GM18498 (cell line): Measurements from ENCODE around the gene DNASE1L3.

ENCODE experiments used
- ATAC-seq: cut with Tn5 transposase; IDR thresholded peaks from one replicate; pipeline ENCODE4 v1.9.1; 2021; ENCODE audit warnings: mild to moderate bottlenecking, moderate library complexity; ENCODE audit not compliant: unreplicated experiment

DNASE1L3 gene

GRCh38 chr3:58164199-58164879, 46.4 kb downstream of the DNASE1L3 start:
- ATAC-seq, result no peak

DNA sequence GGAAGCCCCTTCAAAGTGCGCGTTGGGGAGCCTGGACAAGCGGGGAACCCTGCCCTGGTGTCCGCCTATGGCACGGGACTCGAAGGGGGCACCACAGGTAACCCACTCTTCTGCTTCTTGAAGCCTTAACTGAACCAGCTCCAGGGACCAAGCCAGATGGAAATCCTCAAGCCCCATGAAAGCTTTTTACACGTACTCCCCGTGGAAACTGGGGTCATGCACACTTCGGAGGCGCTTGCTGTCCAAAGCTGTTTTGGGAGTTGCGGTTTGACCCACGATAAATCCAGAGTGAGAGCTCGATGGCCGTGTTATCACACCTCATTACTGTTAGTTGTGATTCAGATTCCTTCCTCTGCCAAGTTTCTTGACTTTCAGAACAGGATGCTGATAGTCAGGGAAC, 47.5 kb downstream of the DNASE1L3 start:
- ATAC-seq, result no peak

- ATAC-seq, result no peak
Observed at GRCh38 chr3:58161435-58162398, 49.1 kb downstream of the DNASE1L3 start.

- ATAC-seq, result no peak
Observed at GRCh38 chr3:58160399-58160798, 50.4 kb downstream of the DNASE1L3 start.

- no peak for ATAC-seq
Observed at GRCh38 chr3:58158442-58159153, 52.2 kb downstream of the DNASE1L3 start.

GRCh38 chr3:58157700-58158099, 53.1 kb downstream of the DNASE1L3 start:
- ATAC-seq, result no peak

- no peak for ATAC-seq
Observed at GRCh38 chr3:58155838-58156237, 54.9 kb downstream of the DNASE1L3 start.

DNA sequence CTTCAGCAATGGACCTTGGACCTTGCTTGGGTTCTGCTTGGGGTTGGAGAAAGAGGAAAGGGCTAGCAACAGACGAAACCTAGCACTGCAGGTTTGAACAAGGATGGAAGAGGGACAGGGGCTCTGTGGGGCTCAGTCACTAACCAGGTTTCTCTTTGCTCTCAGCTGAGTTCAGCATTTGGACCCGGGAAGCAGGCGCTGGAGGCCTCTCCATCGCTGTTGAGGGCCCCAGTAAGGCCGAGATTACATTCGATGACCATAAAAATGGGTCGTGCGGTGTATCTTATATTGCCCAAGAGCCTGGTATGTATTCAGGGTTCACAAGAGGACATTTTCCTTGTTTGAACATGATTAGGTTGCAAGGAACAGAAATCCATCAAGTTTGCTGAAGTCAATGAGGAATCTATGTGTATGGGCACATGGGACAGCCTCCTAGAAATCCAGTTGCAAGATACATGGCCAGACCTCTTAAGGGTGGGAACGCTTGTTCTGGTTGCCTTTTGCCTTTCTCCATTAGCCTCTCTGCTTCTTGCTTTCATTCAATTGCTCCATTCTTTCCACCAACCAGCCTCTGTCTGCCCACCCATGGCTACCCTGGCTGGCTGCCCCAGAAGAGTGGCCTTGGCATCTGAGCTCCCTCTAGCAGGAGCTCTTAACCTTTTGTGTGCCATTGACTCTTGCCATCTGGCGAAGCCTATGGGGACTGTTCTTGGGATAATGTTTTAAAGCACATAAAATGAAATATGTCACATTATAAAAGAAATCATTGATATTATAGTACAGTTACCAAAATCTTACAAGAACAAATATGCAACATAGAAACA, 55.9 kb downstream of the DNASE1L3 start:
- ATAC-seq, result no peak

GRCh38 chr3:58153371-58153770, 57.4 kb downstream of the DNASE1L3 start:
- ATAC-seq, result no peak

- no peak for ATAC-seq
Observed at GRCh38 chr3:58152225-58153015, 58.4 kb downstream of the DNASE1L3 start.

DNA sequence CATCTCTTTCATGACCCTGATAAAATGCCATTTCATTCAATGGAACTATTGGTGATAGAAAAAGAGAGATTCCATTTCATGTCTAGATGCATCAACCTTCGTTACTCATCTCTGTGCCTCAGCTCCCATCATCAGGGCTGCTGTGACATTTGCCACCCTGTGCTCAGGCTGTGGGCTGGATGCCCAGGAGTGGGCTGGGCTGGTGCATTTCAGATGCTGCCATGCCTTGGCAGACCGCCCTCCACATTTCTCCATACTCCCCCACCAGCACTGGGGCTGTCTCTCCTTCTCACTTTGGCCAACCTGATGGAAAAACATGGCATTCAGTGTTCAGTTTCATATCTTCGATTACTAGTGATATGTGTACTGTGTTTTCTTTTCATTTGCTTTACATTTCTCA, 59.1 kb downstream of the DNASE1L3 start:
- no peak for ATAC-seq

- no peak for ATAC-seq
Observed at GRCh38 chr3:58150810-58151199, 60.0 kb downstream of the DNASE1L3 start.

DNA sequence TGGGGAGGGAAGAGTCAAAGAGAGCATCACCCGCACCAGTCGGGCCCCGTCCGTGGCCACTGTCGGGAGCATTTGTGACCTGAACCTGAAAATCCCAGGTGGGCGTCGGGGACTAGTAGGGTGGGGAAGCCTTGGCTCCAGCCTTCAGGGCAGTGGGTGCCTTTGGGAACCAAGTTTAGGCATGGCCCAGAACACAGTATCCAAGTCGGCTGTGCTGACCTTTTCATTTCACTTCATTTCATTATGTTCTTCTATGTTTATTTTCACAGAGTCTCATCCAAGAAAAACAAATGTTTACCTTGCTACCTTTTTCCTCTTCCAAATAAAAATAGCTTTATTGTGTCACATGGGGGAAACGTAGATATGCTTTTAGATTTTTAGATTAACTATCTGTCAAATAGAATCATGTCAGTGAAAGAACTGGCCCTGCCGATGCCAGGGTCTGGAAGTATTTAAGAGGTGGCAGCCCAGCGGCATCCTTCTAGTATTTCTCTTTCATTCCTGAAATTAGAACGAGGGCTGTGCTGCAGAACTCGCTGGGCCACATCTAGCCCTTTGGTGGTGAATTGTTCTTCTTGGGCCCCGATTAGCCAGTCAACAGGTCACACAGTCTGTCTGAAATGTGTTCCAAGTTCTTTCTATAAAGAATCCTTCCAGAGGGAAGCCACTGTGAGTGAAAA, 60.5 kb downstream of the DNASE1L3 start:
- ATAC-seq, result no peak

DNA sequence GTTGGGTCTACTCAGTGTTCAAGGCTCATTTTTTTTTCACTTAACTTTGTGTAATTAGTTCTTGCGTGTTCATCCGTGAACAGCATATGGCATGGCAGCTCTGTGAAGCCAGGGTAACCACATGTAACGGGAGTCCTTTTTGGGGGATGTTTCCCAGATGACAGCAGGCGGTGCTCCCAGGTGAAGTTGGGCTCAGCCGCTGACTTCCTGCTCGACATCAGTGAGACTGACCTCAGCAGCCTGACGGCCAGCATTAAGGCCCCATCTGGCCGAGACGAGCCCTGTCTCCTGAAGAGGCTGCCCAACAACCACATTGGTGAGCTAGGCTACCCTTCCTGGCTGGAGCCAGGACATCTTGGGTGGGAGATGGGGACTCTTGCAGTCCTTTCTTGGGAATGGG, 62.7 kb downstream of the DNASE1L3 start:
- ATAC-seq, result no peak

- no peak for ATAC-seq
Observed at GRCh38 chr3:58144478-58145325, 66.1 kb downstream of the DNASE1L3 start.

DNA sequence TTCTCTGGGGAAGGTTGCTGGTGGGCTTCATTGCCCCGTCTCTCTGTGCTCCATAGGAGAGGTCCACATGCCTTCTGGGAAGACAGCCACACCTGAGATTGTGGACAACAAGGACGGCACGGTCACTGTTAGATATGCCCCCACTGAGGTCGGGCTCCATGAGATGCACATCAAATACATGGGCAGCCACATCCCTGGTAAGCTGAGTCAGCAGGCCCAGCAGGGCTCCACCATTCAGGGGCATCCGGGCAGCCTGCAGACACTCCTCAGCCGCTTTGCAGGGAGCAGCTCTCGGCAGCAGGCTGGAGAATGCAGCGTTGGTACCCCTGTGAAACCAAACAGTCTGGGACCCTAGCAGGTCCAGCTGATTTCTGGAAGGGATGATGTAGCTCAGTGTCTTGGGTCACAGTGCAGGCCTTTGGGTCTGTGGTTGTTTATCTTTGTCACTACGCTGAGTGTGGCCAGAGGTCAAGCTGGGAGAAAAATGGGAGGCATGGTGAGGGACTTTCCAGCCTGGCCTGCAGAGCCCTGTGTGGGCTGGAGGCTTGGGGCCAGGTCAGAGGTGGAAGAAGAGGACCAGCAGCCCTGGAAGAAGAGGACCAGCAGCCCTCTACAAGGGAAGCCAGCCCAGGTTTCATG, 67.2 kb downstream of the DNASE1L3 start:
- ATAC-seq, result no peak
